Neural crest cell (in vitro differentiated cells): Measurements from ENCODE around the gene EFL1. TPM values are rescaled to one million over a fixed set of nuclear protein-coding genes. Genes with fewer than 3 reads are reported as not detected.

ENCODE experiments used
- DNase-seq: peaks from one replicate; pipeline ENCODE4 v3.0.0; 2021; ENCODE audit warnings: low read depth, mixed read lengths, low spot score
- H3K27ac Mint-ChIP-seq: one replicate; pipeline ENCODE4 v1.8.0; 2021; ENCODE audit warnings: mild to moderate bottlenecking, mixed read lengths; ENCODE audit not compliant: unreplicated experiment
- H3K27me3 Mint-ChIP-seq: 2 replicates; pipeline ENCODE4 v1.8.0; 2021; ENCODE audit warnings: low read depth, mild to moderate bottlenecking, mixed read lengths
- H3K36me3 Mint-ChIP-seq: 2 replicates; pipeline ENCODE4 v1.8.0; 2021; ENCODE audit warnings: low read depth, mild to moderate bottlenecking, mixed read lengths
- H3K4me1 Mint-ChIP-seq: 2 replicates; pipeline ENCODE4 v1.8.0; 2021; ENCODE audit warnings: mixed read lengths
- H3K4me3 Mint-ChIP-seq: one replicate; pipeline ENCODE4 v1.8.0; 2021; ENCODE audit warnings: mild to moderate bottlenecking, mixed read lengths
- H3K9me3 Mint-ChIP-seq: 2 replicates; pipeline ENCODE4 v1.8.0; 2021; ENCODE audit warnings: mixed read lengths
- CTCF ChIP-seq: fragments of 200-600 bp; sonication (generic); conservative IDR thresholded peaks from 2 replicates; pipeline ENCODE4 v1.5.0; 2021; ENCODE audit warnings: antibody characterized with exemption, mild to moderate bottlenecking
- total RNA-seq: library from RNA; stranded (reverse); gene quantifications from 2 replicates; pipeline ENCODE4 v1.2.1, GENCODE V29; 2021

The EFL1 gene
- total RNA-seq, 1 donor from 2014 or later: 28.5 TPM

DNA sequence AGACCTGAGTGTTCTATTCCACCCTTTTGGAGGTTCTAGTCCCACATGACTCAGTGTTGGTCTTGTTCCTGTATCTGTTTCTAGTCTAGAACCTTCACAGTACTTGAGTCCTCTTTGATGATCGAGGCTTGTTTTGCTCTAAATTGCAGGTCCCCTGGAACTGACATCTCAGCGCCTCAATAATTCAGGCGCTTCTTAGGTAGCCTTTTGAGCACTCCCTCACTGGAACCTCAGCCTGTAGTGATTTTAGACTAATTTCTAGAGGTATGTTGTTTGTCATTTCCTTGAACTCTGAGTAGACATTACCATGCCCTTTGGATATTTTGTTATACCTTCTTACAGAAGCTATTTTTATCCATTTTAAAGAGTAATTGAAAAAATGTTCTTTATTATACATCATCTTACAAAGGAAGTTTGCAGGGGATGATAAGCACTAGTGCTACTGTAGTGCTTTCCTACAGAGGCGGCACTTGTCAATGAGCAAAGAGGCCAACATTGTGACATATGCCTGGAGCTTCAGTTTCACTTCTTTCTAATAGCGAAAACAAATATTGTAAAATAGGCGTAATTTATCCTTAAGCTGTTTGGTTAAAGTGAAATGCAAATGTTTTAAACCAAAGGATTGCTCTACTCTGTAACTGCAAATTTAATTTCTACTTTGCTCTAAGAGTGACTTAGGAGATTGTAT lies 75.7 kb downstream of the EFL1 start:
- Mint-ChIP-seq H3K27me3 (no peaks in the 10 kb centered on the region), H3K4me3 (no peak overlapping the region), H3K27ac (no peak overlapping the region), H3K9me3 (no peaks in the 10 kb centered on the region), H3K4me1 (peaks cover 34% of the 10 kb centered on the region), H3K36me3 (no peaks in the 10 kb centered on the region)
- no peak for DNase-seq
- no peak for TF ChIP-seq CTCF

DNA sequence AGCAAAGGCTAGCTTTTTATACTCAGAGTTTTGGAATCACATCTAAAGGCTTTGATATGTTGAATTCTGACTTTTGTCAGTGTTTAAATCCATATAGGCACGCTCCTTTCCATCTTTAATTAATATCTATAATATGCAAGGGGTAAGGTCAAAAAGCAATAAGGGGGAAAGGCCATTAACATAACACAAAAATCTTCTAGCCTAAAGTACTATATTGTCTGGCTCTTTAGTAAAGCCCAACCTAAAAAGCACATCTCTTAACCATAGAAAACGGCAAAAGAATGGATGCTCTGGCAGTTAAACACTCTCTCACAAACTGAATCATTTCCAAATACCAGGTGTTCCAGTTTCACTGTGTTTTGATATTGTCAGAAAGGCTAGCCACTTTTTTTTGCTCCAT lies 76.4 kb downstream of the EFL1 start:
- Mint-ChIP-seq H3K4me1 (peaks cover 31% of the 10 kb centered on the region), H3K4me3 (no peak overlapping the region), H3K9me3 (no peaks in the 10 kb centered on the region), H3K36me3 (no peaks in the 10 kb centered on the region), H3K27me3 (no peaks in the 10 kb centered on the region), H3K27ac (no peak overlapping the region)
- no peak for TF ChIP-seq CTCF
- DNase-seq: no peak

DNA sequence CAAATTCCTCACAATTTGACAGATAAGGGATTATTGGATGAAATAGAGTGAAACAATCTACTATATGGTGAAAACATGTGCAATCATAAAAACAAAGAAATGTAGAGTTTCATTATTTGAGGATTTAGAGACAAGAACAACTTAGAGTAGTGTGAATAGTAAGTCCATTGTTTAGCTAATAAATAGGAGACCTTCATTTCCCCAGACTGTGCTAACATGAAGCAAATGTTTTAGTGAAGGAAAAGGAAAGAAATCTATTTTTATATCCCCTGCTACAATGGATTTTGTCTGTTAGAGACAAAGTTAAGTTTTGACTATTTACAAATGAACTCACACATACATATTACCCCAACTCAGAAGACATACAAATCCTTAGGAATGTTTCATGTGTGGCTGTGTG lies 77.8 kb downstream of the EFL1 start:
- Mint-ChIP-seq H3K4me3 (no peak overlapping the region), H3K27ac (no peak overlapping the region), H3K4me1 (peaks cover 31% of the 10 kb centered on the region), H3K9me3 (no peaks in the 10 kb centered on the region), H3K36me3 (no peaks in the 10 kb centered on the region), H3K27me3 (no peaks in the 10 kb centered on the region)
- TF ChIP-seq CTCF: no peak
- no peak for DNase-seq

- no peaks in the 10 kb centered on the region for H3K36me3 Mint-ChIP-seq
- H3K4me3 Mint-ChIP-seq: no peak overlapping the region
- DNase-seq: no peak
- TF ChIP-seq CTCF: no peak
- H3K4me1 Mint-ChIP-seq: peaks cover 31% of the 10 kb centered on the region
- H3K9me3 Mint-ChIP-seq: no peaks in the 10 kb centered on the region
- peak overlapping the region; percentile 30 for H3K27ac Mint-ChIP-seq
- H3K27me3 Mint-ChIP-seq: no peaks in the 10 kb centered on the region
Observed at GRCh38 chr15:82184355-82184754, 78.2 kb downstream of the EFL1 start.

GRCh38 chr15:82183121-82184031 lies 79.2 kb downstream of the EFL1 start:
- no peak overlapping the region for H3K4me3 Mint-ChIP-seq
- no peaks in the 10 kb centered on the region for H3K9me3 Mint-ChIP-seq
- no peak overlapping the region for H3K27ac Mint-ChIP-seq
- DNase-seq: no peak
- no peaks in the 10 kb centered on the region for H3K27me3 Mint-ChIP-seq
- peaks cover under 1% of the 10 kb centered on the region for H3K36me3 Mint-ChIP-seq
- peaks cover 31% of the 10 kb centered on the region for H3K4me1 Mint-ChIP-seq
- no peak for TF ChIP-seq CTCF
